GM04504 (cell line): ENCODE results near the gene CENPO.

Experiments used
- DNase-seq: peaks from one replicate; pipeline ENCODE4 v3.0.0-alpha.2; 2012; ENCODE audit warnings: low read depth

Gene CENPO

DNA sequence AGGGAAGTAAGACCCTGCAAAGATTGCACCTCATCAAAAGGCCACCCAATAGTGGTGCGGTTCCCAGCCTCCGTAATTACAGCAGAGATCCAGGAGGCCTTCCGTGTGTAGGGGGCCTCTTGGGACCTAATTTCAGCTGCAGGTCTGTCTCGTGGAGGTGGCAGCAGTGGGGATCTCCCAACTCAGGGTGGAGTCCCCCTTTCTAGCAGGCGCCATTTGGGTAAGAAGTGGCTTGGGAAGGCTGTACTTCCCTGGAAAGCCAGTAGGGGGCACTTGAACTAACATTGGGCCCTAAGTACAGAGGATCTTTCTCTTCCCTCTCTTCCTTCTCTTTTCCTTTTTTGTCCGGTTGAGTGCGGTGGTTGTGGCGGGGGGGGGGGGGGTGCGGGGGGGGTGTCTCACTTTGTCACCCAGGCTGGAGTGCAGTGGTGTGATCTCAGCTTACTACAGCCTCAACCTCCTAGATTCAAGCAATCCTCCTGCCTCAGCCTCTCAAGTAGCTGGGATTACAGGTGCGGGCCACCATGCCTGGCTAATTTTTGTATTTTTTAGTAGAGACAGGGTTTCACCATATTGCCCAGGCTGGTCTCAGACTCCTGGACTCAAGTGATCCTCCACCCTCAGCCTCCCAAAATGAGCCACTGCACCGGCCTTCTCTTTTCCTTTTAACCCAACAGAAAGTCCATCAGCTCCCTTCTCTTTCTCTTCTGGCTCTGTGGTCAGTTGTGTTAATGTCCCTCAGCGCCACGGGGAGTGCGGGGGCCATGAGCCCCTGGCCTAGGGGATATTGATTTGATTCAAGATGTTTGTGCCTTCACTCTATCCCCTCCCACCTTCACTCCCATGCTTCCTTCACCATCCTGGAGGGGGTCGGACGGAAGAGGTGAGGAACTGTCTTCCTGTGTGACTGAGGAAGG, 32.0 kb downstream of the CENPO start:
- DNase-seq: no peak

- no peak for DNase-seq
Observed at GRCh38 chr2:24825883-24826772, 32.9 kb downstream of the CENPO start.

DNA sequence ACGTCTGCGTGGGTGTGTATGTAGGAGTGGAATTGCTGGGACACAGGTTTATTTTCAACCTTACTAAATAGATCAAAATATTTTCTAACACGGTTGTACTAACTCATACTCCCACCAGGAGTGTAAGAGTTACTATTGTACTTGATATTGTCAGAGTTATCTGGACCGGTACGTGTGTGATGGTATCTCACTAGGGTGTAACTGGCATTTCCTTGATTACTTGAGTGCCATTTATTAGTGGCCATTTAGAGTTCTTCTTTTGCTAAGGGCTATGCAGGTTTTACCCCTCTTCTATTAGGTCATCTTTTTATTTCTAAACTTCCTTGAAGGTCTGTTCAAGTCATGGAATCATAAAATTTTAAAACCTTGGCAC, 33.5 kb downstream of the CENPO start:
- no peak for DNase-seq

DNA sequence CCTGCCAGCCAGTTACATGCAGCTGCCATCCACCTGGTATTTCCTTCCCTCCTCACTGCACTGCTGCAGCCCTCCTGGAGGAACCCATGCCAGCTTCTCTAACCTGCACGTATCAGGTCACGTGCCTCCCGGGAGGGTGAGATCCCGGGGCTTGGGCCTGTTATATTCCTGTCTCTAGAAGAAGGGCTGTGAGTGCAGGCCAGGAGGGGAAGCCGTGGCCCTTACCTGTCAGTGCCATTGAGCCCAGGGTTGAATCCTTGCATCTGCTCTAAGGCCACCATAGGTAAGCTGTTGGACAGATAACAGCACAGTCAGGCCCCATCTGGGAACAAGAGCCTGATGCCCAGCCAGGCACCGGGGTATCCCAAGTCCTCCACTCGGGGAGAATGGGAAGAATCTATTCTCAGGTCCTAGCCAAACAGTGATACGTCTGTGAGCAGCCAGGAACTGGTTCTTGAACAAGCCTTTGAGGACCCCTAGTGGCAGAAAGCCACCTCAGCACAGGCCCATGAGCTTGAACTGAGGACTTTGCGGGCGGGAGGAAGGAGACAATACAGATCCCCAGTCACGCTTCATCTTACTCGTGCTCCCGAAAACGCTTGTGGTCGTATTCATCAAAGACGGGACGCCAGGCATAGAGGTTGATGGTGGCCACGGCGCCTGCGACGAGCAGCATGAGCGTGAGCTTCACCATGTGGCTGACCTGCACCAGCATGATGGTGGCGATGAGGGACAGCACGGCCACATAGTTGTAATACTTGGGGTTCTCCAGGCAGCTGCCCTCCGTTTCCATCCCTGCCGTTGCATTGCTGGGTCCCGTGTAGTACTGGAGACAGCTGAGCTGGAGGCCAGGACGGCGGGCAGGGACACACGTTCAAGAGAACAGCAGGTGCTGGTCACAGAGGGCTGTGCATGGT, 34.4 kb downstream of the CENPO start:
- DNase-seq: peak; percentile 61

GRCh38 chr2:24828238-24828996, 35.2 kb downstream of the CENPO start:
- DNase-seq: no peak

GRCh38 chr2:24830351-24830750, 37.1 kb downstream of the CENPO start:
- no peak for DNase-seq

DNA sequence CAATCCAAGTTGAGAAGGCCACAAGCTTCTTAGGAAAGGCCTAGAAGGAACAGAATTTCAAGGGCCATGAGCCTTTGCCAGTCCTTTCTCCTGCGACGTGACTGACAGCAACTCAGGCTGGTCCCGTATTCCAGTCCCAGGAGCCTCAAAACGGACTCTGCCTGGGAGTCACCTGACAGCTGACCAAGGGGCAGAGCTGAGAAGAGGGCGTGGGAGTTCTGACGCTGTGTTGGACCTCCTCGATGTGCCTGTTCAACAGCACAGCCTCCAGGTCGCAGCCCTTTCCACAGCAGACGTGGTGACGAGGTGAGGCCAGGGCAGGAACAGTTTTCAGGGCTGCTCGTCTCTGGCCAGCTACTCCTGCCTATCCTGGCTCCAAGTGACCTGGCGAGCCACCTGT, 37.6 kb downstream of the CENPO start:
- no peak for DNase-seq

GRCh38 chr2:24831221-24832072, 38.2 kb downstream of the CENPO start:
- no peak for DNase-seq

GRCh38 chr2:24832073-24832461, 38.8 kb downstream of the CENPO start:
- no peak for DNase-seq

GRCh38 chr2:24832521-24832920, 39.3 kb downstream of the CENPO start:
- no peak for DNase-seq

GRCh38 chr2:24832931-24833701, 39.9 kb downstream of the CENPO start:
- DNase-seq: no peak

GRCh38 chr2:24833821-24834732, 40.9 kb downstream of the CENPO start:
- no peak for DNase-seq

GRCh38 chr2:24834733-24835395, 41.6 kb downstream of the CENPO start:
- DNase-seq: no peak

DNA sequence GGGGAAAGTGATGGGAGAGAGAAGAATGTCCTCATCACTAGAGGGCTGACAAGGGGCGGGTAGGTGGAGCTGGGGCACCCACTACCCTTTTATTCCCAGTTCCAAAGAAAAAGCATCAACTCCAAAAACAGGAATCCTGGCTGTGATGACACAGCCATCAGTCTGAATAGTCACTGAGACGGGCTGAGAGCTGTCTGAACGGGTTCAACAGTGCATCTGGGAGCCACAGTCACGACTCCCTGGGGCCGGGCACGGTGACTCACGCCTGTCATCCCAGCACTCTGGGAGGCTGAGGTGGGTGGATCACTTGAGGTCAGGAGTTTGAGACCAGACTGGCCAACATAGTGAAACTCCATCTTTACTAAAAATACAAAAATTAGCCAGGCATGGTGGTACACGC, 42.2 kb downstream of the CENPO start:
- DNase-seq: peak; percentile 52

GRCh38 chr2:24836206-24836605, 43.0 kb downstream of the CENPO start:
- no peak for DNase-seq

DNA sequence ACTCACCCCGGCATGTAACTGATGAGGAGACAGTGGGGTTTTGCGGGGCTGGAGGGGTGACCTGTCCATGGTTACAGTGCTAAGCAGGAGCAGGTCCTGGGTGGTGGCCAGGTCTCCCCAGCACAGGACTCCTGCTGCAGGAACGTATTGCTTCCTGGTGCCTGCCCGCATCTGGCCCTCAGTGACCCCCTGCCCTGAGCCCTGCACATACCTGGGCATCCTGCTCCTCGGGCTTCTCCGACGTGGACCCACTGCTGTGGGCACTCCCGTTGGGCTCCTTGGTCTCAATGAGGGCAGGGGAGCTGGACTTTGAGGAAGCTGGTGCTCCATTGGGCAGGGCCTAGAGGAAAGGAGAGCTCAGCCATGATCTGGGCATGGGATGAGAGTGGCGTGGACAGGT, 43.5 kb downstream of the CENPO start:
- no peak for DNase-seq

- DNase-seq: no peak
Observed at GRCh38 chr2:24837996-24838513, 44.8 kb downstream of the CENPO start.

GRCh38 chr2:24838541-24838940, 45.3 kb downstream of the CENPO start:
- DNase-seq: no peak
